Trophoblast cell (in vitro differentiated cells and primary cell): ENCODE results near the gene SPRYD4.
"Not testable (repeated sequence)": the region's sequence is repeated elsewhere in the genome, so short reads cannot be mapped to it uniquely, and the experiment has no call there.

Source experiments
- DNase-seq, 2 donors: peaks; one replicate each; pipeline ENCODE4 v3.0.0-alpha.2; 2016
- H2AFZ ChIP-seq: 2 replicates; pipeline ENCODE4 v1.6.1; 2013; ENCODE audit warnings: low read length, moderate library complexity, mild to moderate bottlenecking; ENCODE audit not compliant: insufficient read depth, poor library complexity
- H2AK5ac ChIP-seq: 2 replicates; pipeline ENCODE4 v1.6.1; 2013; ENCODE audit warnings: mild to moderate bottlenecking, low read length
- H2BK120ac ChIP-seq: 2 replicates; pipeline ENCODE4 v1.6.1; 2013; ENCODE audit warnings: low read length, mild to moderate bottlenecking, moderate library complexity; ENCODE audit not compliant: insufficient read depth, poor library complexity
- H2BK12ac ChIP-seq: 2 replicates; pipeline ENCODE4 v1.6.1; 2013; ENCODE audit warnings: mild to moderate bottlenecking, low read length, moderate library complexity
- H2BK5ac ChIP-seq: 2 replicates; pipeline ENCODE4 v1.6.1; 2013; ENCODE audit warnings: low read length, low read depth, moderate library complexity, mild to moderate bottlenecking; ENCODE audit not compliant: poor library complexity
- H3K14ac ChIP-seq: 2 replicates; pipeline ENCODE4 v1.6.1; 2013; ENCODE audit warnings: mild to moderate bottlenecking, low read length
- H3K18ac ChIP-seq: 2 replicates; pipeline ENCODE4 v1.6.1; 2013; ENCODE audit warnings: mild to moderate bottlenecking, low read length
- H3K23ac ChIP-seq: 2 replicates; pipeline ENCODE4 v1.6.1; 2013; ENCODE audit warnings: low read length
- H3K27ac ChIP-seq: 2 replicates; pipeline ENCODE4 v1.5.1; 2013; ENCODE audit warnings: low read depth, mild to moderate bottlenecking, inconsistent platforms, low read length, moderate library complexity
- H3K27me3 ChIP-seq: 2 replicates; pipeline ENCODE4 v1.6.1; 2013; ENCODE audit warnings: inconsistent platforms, mild to moderate bottlenecking, low read length, moderate library complexity; ENCODE audit not compliant: insufficient read depth
- H3K36me3 ChIP-seq, 2 experiments: 1 replicate in 1 of 2; 2 replicates in 1 of 2; pipeline ENCODE4 v1.6.1; 2013; ENCODE audit warnings: low read length in 2 of 2, mild to moderate bottlenecking in 2 of 2, moderate library complexity in 1 of 2; ENCODE audit not compliant: insufficient read depth in 2 of 2, control insufficient read depth in 1 of 2
- H3K4ac ChIP-seq: 2 replicates; pipeline ENCODE4 v1.6.1; 2013; ENCODE audit warnings: low read depth, mild to moderate bottlenecking, low read length, moderate library complexity
- H3K4me1 ChIP-seq, 2 experiments: 1 replicate in 1 of 2; 2 replicates in 1 of 2; pipeline ENCODE4 v1.6.1; 2013; ENCODE audit warnings: low read length in 2 of 2, mild to moderate bottlenecking in 2 of 2, moderate library complexity in 1 of 2; ENCODE audit not compliant: insufficient read depth in 2 of 2, control insufficient read depth in 1 of 2
- H3K4me2 ChIP-seq: 2 replicates; pipeline ENCODE4 v1.6.1; 2013; ENCODE audit warnings: inconsistent platforms, mild to moderate bottlenecking, low read length, moderate library complexity
- H3K4me3 ChIP-seq: 2 replicates; pipeline ENCODE4 v1.5.1; 2013; ENCODE audit warnings: mild to moderate bottlenecking, low read depth, low read length, inconsistent platforms
- H3K79me1 ChIP-seq: one replicate; pipeline ENCODE4 v1.6.1; 2013; ENCODE audit warnings: low read length
- H3K79me2 ChIP-seq: 2 replicates; pipeline ENCODE4 v1.6.1; 2013; ENCODE audit warnings: low read length, mild to moderate bottlenecking; ENCODE audit not compliant: control insufficient read depth, insufficient read depth, poor library complexity
- H3K9ac ChIP-seq: 2 replicates; pipeline ENCODE4 v1.6.1; 2013; ENCODE audit warnings: mild to moderate bottlenecking, low read length
- H3K9me3 ChIP-seq: 2 replicates; pipeline ENCODE4 v1.6.1; 2013; ENCODE audit warnings: low read depth, mild to moderate bottlenecking, control low read depth, inconsistent platforms, low read length; ENCODE audit not compliant: insufficient read depth
- H4K12ac ChIP-seq: 2 replicates; pipeline ENCODE4 v1.6.1; 2013; ENCODE audit warnings: low read depth, mild to moderate bottlenecking, low read length, moderate library complexity
- H4K8ac ChIP-seq: 2 replicates; pipeline ENCODE4 v1.6.1; 2013; ENCODE audit warnings: low read depth, mild to moderate bottlenecking, low read length, moderate library complexity
- H4K91ac ChIP-seq: one replicate; pipeline ENCODE4 v1.6.1; 2013; ENCODE audit warnings: low read depth, mild to moderate bottlenecking, low read length, moderate library complexity
- WGBS: extraction: QIAGEN DNeasy Blood & Tissue Kit; methylation state at CpG from one replicate; pipeline ENCODE4 v1.1.7; 2013; ENCODE audit warnings: missing lambda C conversion rate; ENCODE audit not compliant: insufficient read length, insufficient coverage; ENCODE audit errors: extremely low coverage; 5-methylcytosine and 5-hydroxymethylcytosine counted together

The SPRYD4 gene

GRCh38 chr12:56514014-56514318 is 45.6 kb downstream of the SPRYD4 start:
- not testable (repeated sequence) for H4K8ac ChIP-seq, H3K23ac ChIP-seq, H3K4me1 ChIP-seq, H3K4me3 ChIP-seq, H3K4ac ChIP-seq, H3K9me3 ChIP-seq, H3K36me3 ChIP-seq, H4K91ac ChIP-seq, H3K79me1 ChIP-seq, H4K12ac ChIP-seq, H2AK5ac ChIP-seq, H3K79me2 ChIP-seq, H2BK12ac ChIP-seq, DNase-seq, H2BK120ac ChIP-seq, H3K14ac ChIP-seq, H3K27ac ChIP-seq, H3K4me2 ChIP-seq, H2AFZ ChIP-seq, H2BK5ac ChIP-seq, H3K27me3 ChIP-seq, H3K9ac ChIP-seq, H3K18ac ChIP-seq
- no CpG with 5 or more reads among the region's 4 CpGs for WGBS

- Histone ChIP-seq H3K4me1 (no peaks in the 10 kb centered on the region), H3K4ac (no peak overlapping the region), H3K9ac (no peak overlapping the region), H2AFZ (no peak overlapping the region), H3K79me1 (peaks cover 12% of the 10 kb centered on the region), H3K27me3 (no peaks in the 10 kb centered on the region), H2BK5ac (no peak overlapping the region), H4K12ac (no peak overlapping the region), H2BK120ac (no peak overlapping the region), H4K8ac (no peak overlapping the region), H3K36me3 (no peaks in the 10 kb centered on the region), H2BK12ac (no peak overlapping the region), H4K91ac (no peak overlapping the region), H3K79me2 (peaks cover 2% of the 10 kb centered on the region), H2AK5ac (no peak overlapping the region), H3K18ac (no peak overlapping the region), H3K9me3 (no peaks in the 10 kb centered on the region), H3K14ac (no peak overlapping the region), H3K4me3 (no peak overlapping the region), H3K27ac (no peak overlapping the region), H3K23ac (no peak overlapping the region), H3K4me2 (no peak overlapping the region)
- no peak for DNase-seq
- no CpG with 5 or more reads among the region's 2 CpGs for WGBS
These were observed 49.5 kb downstream of the SPRYD4 start for GRCh38 chr12:56517854-56518253.

DNA sequence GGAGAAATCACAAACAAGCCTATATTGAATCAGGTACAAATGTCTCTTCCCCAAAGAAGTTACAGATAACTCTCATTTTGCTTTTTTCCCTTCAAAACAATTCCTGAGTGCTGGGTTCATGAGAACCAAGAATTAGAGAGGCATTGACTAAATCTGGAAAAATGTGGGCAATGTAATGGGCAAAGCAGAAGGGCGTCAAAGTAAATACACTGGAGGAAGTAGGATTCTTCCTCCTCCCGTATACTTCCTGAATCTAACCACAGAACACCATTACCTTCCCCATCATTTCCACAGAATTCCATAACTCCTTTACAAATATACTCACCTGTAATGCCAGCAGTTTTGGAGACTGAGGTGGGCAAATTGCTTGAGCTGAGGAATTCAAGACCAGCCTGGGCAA is 50.2 kb downstream of the SPRYD4 start:
- no peak overlapping the region for H3K14ac ChIP-seq
- H3K27ac ChIP-seq: no peak overlapping the region
- no peak overlapping the region for H3K18ac ChIP-seq
- no peak overlapping the region for H3K9ac ChIP-seq
- H3K27me3 ChIP-seq: no peaks in the 10 kb centered on the region
- no peak overlapping the region for H3K4me2 ChIP-seq
- H3K23ac ChIP-seq: no peak overlapping the region
- peaks cover 14% of the 10 kb centered on the region for H3K79me1 ChIP-seq
- no peaks in the 10 kb centered on the region for H3K9me3 ChIP-seq
- DNase-seq: peak; percentile 37 to 81
- H3K4me1 ChIP-seq: peaks cover 0 to 3% of the 10 kb centered on the region in 2 experiments
- no peak overlapping the region for H2AK5ac ChIP-seq
- H4K8ac ChIP-seq: no peak overlapping the region
- no peak overlapping the region for H3K4me3 ChIP-seq
- H3K79me2 ChIP-seq: peaks cover 5% of the 10 kb centered on the region
- H3K4ac ChIP-seq: no peak overlapping the region
- H4K91ac ChIP-seq: no peak overlapping the region
- no CpG with 5 or more reads among the region's 2 CpGs for WGBS
- H2AFZ ChIP-seq: no peak overlapping the region
- no peak overlapping the region for H2BK120ac ChIP-seq
- no peak overlapping the region for H2BK12ac ChIP-seq
- H2BK5ac ChIP-seq: no peak overlapping the region
- no peaks in the 10 kb centered on the region for H3K36me3 ChIP-seq
- no peak overlapping the region for H4K12ac ChIP-seq

DNA sequence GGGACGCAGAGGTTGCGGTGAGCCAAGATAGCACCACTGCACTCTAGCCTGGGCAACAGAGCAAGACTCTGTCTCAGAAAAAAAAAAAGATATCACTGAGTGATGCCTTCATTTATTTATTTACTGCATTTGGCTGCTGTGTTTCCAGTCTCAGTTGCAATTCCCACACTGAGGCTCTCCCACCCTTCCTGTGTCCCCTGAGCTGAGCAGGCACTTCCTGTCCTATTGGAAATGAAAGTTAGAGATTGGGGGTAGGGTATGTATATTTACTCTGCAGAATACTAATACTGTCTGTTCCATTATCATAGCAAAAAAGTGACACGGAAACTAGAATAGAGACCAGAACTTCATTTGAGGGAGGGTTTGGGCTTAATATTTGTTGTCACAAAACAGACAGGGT is 51.7 kb downstream of the SPRYD4 start:
- H2AK5ac ChIP-seq: no peak overlapping the region
- H3K27ac ChIP-seq: no peak overlapping the region
- H4K8ac ChIP-seq: no peak overlapping the region
- no peak overlapping the region for H4K91ac ChIP-seq
- no peak overlapping the region for H3K14ac ChIP-seq
- no peak overlapping the region for H3K23ac ChIP-seq
- H3K36me3 ChIP-seq: no peaks in the 10 kb centered on the region
- H2AFZ ChIP-seq: no peak overlapping the region
- H3K4ac ChIP-seq: no peak overlapping the region
- WGBS: no CpG with 5 or more reads among the region's 3 CpGs
- no peak for DNase-seq
- no peak overlapping the region for H3K4me2 ChIP-seq
- no peak overlapping the region for H2BK120ac ChIP-seq
- H3K9ac ChIP-seq: no peak overlapping the region
- no peak overlapping the region for H3K18ac ChIP-seq
- H3K9me3 ChIP-seq: no peaks in the 10 kb centered on the region
- no peak overlapping the region for H2BK12ac ChIP-seq
- H2BK5ac ChIP-seq: no peak overlapping the region
- no peak overlapping the region for H4K12ac ChIP-seq
- no peaks in the 10 kb centered on the region for H3K27me3 ChIP-seq
- H3K79me2 ChIP-seq: peaks cover 8% of the 10 kb centered on the region
- H3K4me1 ChIP-seq: peaks cover 0 to 5% of the 10 kb centered on the region in 2 experiments
- peaks cover 14% of the 10 kb centered on the region for H3K79me1 ChIP-seq
- no peak overlapping the region for H3K4me3 ChIP-seq
